K562 (cell line): ENCODE results near the gene EPHB3. TPM values are rescaled to one million over a fixed set of nuclear protein-coding genes. Genes with fewer than 3 reads are reported as not detected.

ENCODE experiments used
- ATAC-seq: fragments of 200-7000 bp; cut with Tn5 transposase; 3 replicates; pipeline ENCODE4 v1.9.1; 2020; ENCODE audit warnings: moderate library complexity
- BruUV-seq: library from RNA; stranded (reverse); fragments of 400-500 nt; replicated peaks from 2 replicates; lab custom pipeline; 2021; lab: Mats Ljungman, UMichigan
- CTCF ChIA-PET: fragments of 300-600 bp; formaldehyde crosslinking; extraction: SDS; loops from one replicate; lab custom pipeline; 2021; ENCODE audit warnings: low intra/inter-chr PET ratio; lab: Yijun Ruan, JAX
- POLR2A ChIA-PET: fragments of 300-600, 350-650 bp; sonication (Branson Sonifier 250); formaldehyde crosslinking; extraction: SDS; loops from one replicate; lab custom pipeline; 2021; ENCODE audit warnings: antibody characterized with exemption, inconsistent platforms; lab: Yijun Ruan, JAX
- DNase-seq, 4 experiments: peaks; one replicate each; pipeline versions ENCODE4 v3.0.0 to v3.0.0-alpha.2; 2011 to 2018; ENCODE audit warnings: low spot score in 3 of 4, mixed read lengths in 3 of 4; ENCODE audit errors: extremely low read depth in 1 of 4
- FAIRE-seq: peaks from 2 replicates; lab custom pipeline; 2011; peaks lifted over from hg19 to GRCh38; lab: Jason Lieb, UNC
- H2AFZ ChIP-seq: 2 replicates; pipeline ENCODE4 v1.6.0; 2011; ENCODE audit warnings: low read depth, low read length, control low read depth, inconsistent platforms
- H3K27ac ChIP-seq: fragments of 200-600 bp; 3 replicates; pipeline ENCODE4 v1.8.0; 2011; ENCODE audit warnings: low read depth, mild to moderate bottlenecking, control low read depth, inconsistent platforms, low read length, moderate library complexity, mixed read lengths; ENCODE audit errors: extremely low read depth
- H3K27me3 ChIP-seq, 2 experiments: fragments of 300-600 bp in 1 of 2; 2 replicates in 1 of 2; 3 replicates in 1 of 2; pipeline versions ENCODE4 v1.6.0 to v1.8.0; 2011; ENCODE audit warnings: inconsistent platforms in 2 of 2, low read length in 2 of 2, mild to moderate bottlenecking in 1 of 2, mixed read lengths in 1 of 2, moderate library complexity in 1 of 2; ENCODE audit not compliant: control insufficient read depth in 2 of 2, insufficient read depth in 2 of 2
- H3K36me3 ChIP-seq: fragments of 300-600 bp; 3 replicates; pipeline ENCODE4 v1.8.0; 2011; ENCODE audit warnings: mild to moderate bottlenecking, low read length, inconsistent platforms; ENCODE audit not compliant: control insufficient read depth, insufficient read depth
- H3K4me1 ChIP-seq, 2 experiments: fragments of 200-600 bp in 1 of 2; replicated peaks in 1 of 2; 2 replicates in 1 of 2; 3 replicates in 1 of 2; pipeline versions ENCODE4 v1.5.1 to v1.8.0; 2011; ENCODE audit warnings: inconsistent platforms in 2 of 2, low read length in 2 of 2, mild to moderate bottlenecking in 1 of 2, mixed read lengths in 1 of 2, moderate library complexity in 1 of 2; ENCODE audit not compliant: control insufficient read depth in 2 of 2, insufficient read depth in 2 of 2
- H3K4me2 ChIP-seq: 2 replicates; pipeline ENCODE4 v1.6.1; 2011; ENCODE audit warnings: low read length, control low read depth, inconsistent platforms, mixed read lengths; ENCODE audit not compliant: insufficient read depth
- H3K4me3 ChIP-seq: fragments of 200-600 bp; sonication (generic), shearing (Covaris generic); 2 replicates; pipeline ENCODE4 v1.5.1; 2016; ENCODE audit warnings: control low read depth, inconsistent platforms
- H3K79me2 ChIP-seq: fragments of 200-600 bp; 3 replicates; pipeline ENCODE4 v1.8.0; 2011; ENCODE audit warnings: low read length, inconsistent platforms; ENCODE audit not compliant: control insufficient read depth, insufficient read depth
- H3K9ac ChIP-seq, 2 experiments: 2 replicates each; pipeline versions ENCODE4 v1.6.0 to v1.6.1; 2011; ENCODE audit warnings: low read depth in 2 of 2, low read length in 2 of 2, control low read depth in 1 of 2, inconsistent platforms in 1 of 2, mild to moderate bottlenecking in 1 of 2, mixed read lengths in 1 of 2; ENCODE audit not compliant: insufficient read depth in 1 of 2
- H3K9me1 ChIP-seq: one replicate; pipeline ENCODE4 v1.6.0; 2011; ENCODE audit warnings: inconsistent platforms, mild to moderate bottlenecking, low read length, moderate library complexity; ENCODE audit not compliant: control insufficient read depth, insufficient read depth
- H3K9me3 ChIP-seq: replicated peaks from 2 replicates; pipeline ENCODE4 v1.5.1; 2011; ENCODE audit warnings: low read depth, low read length, inconsistent platforms; ENCODE audit not compliant: control insufficient read depth, insufficient read depth
- H4K20me1 ChIP-seq: replicated peaks from 2 replicates; pipeline ENCODE4 v1.6.1; 2011; ENCODE audit warnings: low read length, inconsistent platforms, mixed read lengths; ENCODE audit not compliant: control insufficient read depth, insufficient read depth
- BHLHE40 ChIP-seq: IDR thresholded peaks from 2 replicates; pipeline ENCODE4 v1.6.1; 2011; ENCODE audit warnings: low read length, improper control_type of control experiment
- HMG20A ChIP-seq: fragments of 450-650 bp; formaldehyde crosslinking; conservative IDR thresholded peaks from 2 replicates; pipeline ENCODE4 v1.4.0; 2020; ENCODE audit warnings: mild to moderate bottlenecking, mixed read lengths
- PHF20 ChIP-seq: fragments of 450-650 bp; IDR thresholded peaks from 2 replicates; pipeline ENCODE4 v1.6.1; 2018; ENCODE audit not compliant: partially characterized antibody
- POLR3A ChIP-seq: IDR thresholded peaks from 2 replicates; pipeline ENCODE4 v1.6.1; 2011; ENCODE audit warnings: borderline replicate concordance, mild to moderate bottlenecking, moderate library complexity; ENCODE audit not compliant: insufficient read length, insufficient read depth; ENCODE audit errors: extremely low read depth
- PRMT5 ChIP-seq: sonication (generic); formaldehyde crosslinking; IDR thresholded peaks from 2 replicates; pipeline ENCODE4 v1.5.0; 2020; ENCODE audit warnings: missing genetic modification reagents
- SIN3A ChIP-seq, 2 experiments: fragments of 150-350 bp in 1 of 2; IDR thresholded peaks; 2 replicates each; pipeline ENCODE4 v1.6.1; 2011 to 2016; ENCODE audit warnings: borderline replicate concordance in 2 of 2, low read depth in 2 of 2, low read length in 2 of 2, mild to moderate bottlenecking in 2 of 2, moderate library complexity in 2 of 2; ENCODE audit not compliant: control insufficient read depth in 1 of 2
- SP1 ChIP-seq: sonication (generic); formaldehyde crosslinking; IDR thresholded peaks from 2 replicates; pipeline ENCODE4 v1.8.1; 2022; ENCODE audit warnings: mild to moderate bottlenecking, missing genetic modification reagents
- SP2 ChIP-seq: IDR thresholded peaks from 2 replicates; pipeline ENCODE4 v1.6.1; 2011; ENCODE audit warnings: mild to moderate bottlenecking, low read depth, low read length, moderate library complexity; ENCODE audit not compliant: poor library complexity, severe bottlenecking; ENCODE audit errors: extremely low read depth
- WGBS: fragments of 100-300 bp; shearing (Covaris generic); methylation state at CpG from one replicate; pipeline ENCODE4 v1.1.6; 2016; ENCODE audit warnings: low coverage, mixed read lengths; ENCODE audit not compliant: insufficient coverage; ENCODE audit errors: missing lambda C conversion rate; 5-methylcytosine and 5-hydroxymethylcytosine counted together
- in situ Hi-C: fragments of 300-500 bp; cut with MboI; formaldehyde crosslinking; loops from 4 replicates; pipeline ENCODE4 v1.15.0; 2018; ENCODE audit warnings: inconsistent platforms, mixed read lengths
- intact Hi-C: fragments of 100-400 bp; cut with micrococcal nuclease; formaldehyde crosslinking; loops from 2 replicates; pipeline ENCODE4 v1.14.2; 2022
- polyA plus RNA-seq, 8 experiments: library from polyadenylated mRNA; depleted of rRNA in 4 of 8; stranded (reverse) in 5 of 8; unstranded in 3 of 8; fragments of >200 nt; fragmentation: Nextera tagmentation in 2 of 8; fragmentation: Illumina TruSeq in 1 of 8; extraction: Ambion mirVana in 2 of 8; extraction: Trizol in 1 of 8; gene quantifications; 2 replicates each; pipeline versions ENCODE4 v1.2.1 to v1.2.3, GENCODE V29; 2011 to 2014; ENCODE audit warnings: inconsistent platforms in 1 of 8, missing spikeins in 1 of 8
- total RNA-seq, 7 experiments: library from RNA; depleted of rRNA in 6 of 7; stranded (reverse); fragments of >200 nt in 6 of 7; fragmentation: Illumina TruSeq in 2 of 7; extraction: Trizol in 2 of 7; gene quantifications; 2 replicates each; pipeline versions ENCODE4 v1.2.1 to v1.2.3, GENCODE V29; 2011 to 2021; ENCODE audit warnings: low replicate concordance in 1 of 7
- TF ChIP-seq, protein P1 (sequence below): fragments of 450-650 bp; IDR thresholded peaks from 2 replicates; pipeline ENCODE4 v1.6.1; 2016; ENCODE audit warnings: borderline replicate concordance
- TF ChIP-seq, protein P2 (sequence below): fragments of 450-650 bp; conservative IDR thresholded peaks from 2 replicates; pipeline ENCODE4 v1.6.1; 2016; ENCODE audit warnings: missing genetic modification characterization, low read depth, mild to moderate bottlenecking, missing compliant biosample characterization, moderate library complexity
- TF ChIP-seq, protein P3 (sequence below): sonication (generic); formaldehyde crosslinking; IDR thresholded peaks from 2 replicates; pipeline ENCODE4 v1.8.0; 2022; ENCODE audit warnings: mild to moderate bottlenecking, missing genetic modification reagents

Gene EPHB3
- total and polyA plus RNA-seq, 9 of the 15 experiments (the other 6 are each of a cell fraction or from before 2014, with no cell fraction given), result not detected

DNA sequence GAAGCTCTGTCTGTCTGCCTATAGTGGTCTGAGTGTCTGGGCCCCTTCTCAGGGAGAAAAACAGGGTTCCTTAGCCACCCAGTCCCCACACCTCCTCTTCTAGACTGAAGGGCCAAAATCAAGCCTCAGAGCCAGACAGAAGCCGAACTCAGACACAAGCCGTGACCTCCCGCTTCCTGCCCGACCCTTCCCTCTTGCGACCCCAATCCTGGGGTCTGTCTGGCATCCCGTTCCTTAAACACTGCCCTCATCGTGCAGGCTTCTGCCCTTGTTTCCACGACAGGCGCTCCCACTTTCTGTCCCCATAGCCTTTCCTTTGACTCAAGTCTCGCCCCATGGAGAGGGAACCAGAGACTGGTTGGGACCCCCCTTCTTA is 32.3 kb downstream of the EPHB3 start:
- Histone ChIP-seq H3K36me3 (no peaks in the 10 kb centered on the region), H3K27me3 (peaks cover 17 to 70% of the 10 kb centered on the region in 2 experiments; a peak in 4 of 5 replicates), H2AFZ (no peak overlapping the region), H3K79me2 (no peaks in the 10 kb centered on the region), H3K4me1 (no peaks in the 10 kb centered on the region; a peak in 1 of 5 replicates), H3K27ac (no peak overlapping the region), H4K20me1 (no peaks in the 10 kb centered on the region), H3K9ac (no peak overlapping the region), H3K4me3 (no peak overlapping the region), H3K4me2 (no peak overlapping the region), H3K9me3 (no peaks in the 10 kb centered on the region)
- DNase-seq, result no peak
- in situ Hi-C loops, result no loop called here
- no peak for FAIRE-seq
- intact Hi-C loops, result no loop called here
- no TSS peak for BruUV-seq
- ATAC-seq, result no peak
- POLR2A ChIA-PET, result interaction anchor here (1.4 kb wide), 1 partner anchor 26 kb away, joined by 3 read pairs; no protein-coding TSS in a partner anchor
- WGBS, result 3% methylated on average over 10 of the region's 10 CpGs
- TF ChIP-seq PHF20, result no peak
- no peak for TF ChIP-seq BHLHE40
- TF ChIP-seq POLR3A, result no peak
- no peak for TF ChIP-seq SP2
- TF ChIP-seq, protein P1, sequence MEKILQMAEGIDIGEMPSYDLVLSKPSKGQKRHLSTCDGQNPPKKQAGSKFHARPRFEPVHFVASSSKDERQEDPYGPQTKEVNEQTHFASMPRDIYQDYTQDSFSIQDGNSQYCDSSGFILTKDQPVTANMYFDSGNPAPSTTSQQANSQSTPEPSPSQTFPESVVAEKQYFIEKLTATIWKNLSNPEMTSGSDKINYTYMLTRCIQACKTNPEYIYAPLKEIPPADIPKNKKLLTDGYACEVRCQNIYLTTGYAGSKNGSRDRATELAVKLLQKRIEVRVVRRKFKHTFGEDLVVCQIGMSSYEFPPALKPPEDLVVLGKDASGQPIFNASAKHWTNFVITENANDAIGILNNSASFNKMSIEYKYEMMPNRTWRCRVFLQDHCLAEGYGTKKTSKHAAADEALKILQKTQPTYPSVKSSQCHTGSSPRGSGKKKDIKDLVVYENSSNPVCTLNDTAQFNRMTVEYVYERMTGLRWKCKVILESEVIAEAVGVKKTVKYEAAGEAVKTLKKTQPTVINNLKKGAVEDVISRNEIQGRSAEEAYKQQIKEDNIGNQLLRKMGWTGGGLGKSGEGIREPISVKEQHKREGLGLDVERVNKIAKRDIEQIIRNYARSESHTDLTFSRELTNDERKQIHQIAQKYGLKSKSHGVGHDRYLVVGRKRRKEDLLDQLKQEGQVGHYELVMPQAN, result no peak
- TF ChIP-seq, protein P2, sequence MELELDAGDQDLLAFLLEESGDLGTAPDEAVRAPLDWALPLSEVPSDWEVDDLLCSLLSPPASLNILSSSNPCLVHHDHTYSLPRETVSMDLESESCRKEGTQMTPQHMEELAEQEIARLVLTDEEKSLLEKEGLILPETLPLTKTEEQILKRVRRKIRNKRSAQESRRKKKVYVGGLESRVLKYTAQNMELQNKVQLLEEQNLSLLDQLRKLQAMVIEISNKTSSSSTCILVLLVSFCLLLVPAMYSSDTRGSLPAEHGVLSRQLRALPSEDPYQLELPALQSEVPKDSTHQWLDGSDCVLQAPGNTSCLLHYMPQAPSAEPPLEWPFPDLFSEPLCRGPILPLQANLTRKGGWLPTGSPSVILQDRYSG, result no peak
- TF ChIP-seq SP1 (CRISPR knock-in tag), result no peak
- no peak for TF ChIP-seq HMG20A (CRISPR knock-in tag)
- TF ChIP-seq, protein P3, sequence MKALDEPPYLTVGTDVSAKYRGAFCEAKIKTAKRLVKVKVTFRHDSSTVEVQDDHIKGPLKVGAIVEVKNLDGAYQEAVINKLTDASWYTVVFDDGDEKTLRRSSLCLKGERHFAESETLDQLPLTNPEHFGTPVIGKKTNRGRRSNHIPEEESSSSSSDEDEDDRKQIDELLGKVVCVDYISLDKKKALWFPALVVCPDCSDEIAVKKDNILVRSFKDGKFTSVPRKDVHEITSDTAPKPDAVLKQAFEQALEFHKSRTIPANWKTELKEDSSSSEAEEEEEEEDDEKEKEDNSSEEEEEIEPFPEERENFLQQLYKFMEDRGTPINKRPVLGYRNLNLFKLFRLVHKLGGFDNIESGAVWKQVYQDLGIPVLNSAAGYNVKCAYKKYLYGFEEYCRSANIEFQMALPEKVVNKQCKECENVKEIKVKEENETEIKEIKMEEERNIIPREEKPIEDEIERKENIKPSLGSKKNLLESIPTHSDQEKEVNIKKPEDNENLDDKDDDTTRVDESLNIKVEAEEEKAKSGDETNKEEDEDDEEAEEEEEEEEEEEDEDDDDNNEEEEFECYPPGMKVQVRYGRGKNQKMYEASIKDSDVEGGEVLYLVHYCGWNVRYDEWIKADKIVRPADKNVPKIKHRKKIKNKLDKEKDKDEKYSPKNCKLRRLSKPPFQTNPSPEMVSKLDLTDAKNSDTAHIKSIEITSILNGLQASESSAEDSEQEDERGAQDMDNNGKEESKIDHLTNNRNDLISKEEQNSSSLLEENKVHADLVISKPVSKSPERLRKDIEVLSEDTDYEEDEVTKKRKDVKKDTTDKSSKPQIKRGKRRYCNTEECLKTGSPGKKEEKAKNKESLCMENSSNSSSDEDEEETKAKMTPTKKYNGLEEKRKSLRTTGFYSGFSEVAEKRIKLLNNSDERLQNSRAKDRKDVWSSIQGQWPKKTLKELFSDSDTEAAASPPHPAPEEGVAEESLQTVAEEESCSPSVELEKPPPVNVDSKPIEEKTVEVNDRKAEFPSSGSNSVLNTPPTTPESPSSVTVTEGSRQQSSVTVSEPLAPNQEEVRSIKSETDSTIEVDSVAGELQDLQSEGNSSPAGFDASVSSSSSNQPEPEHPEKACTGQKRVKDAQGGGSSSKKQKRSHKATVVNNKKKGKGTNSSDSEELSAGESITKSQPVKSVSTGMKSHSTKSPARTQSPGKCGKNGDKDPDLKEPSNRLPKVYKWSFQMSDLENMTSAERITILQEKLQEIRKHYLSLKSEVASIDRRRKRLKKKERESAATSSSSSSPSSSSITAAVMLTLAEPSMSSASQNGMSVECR (CRISPR knock-in tag), result no peak
- no peak for TF ChIP-seq PRMT5 (CRISPR knock-in tag)
- TF ChIP-seq SIN3A (IDR thresholded peaks at IDR 0.05; ENCODE audit: borderline replicate concordance in 2 of 2, control insufficient read depth in 1 of 2, low read depth in 2 of 2, low read length in 2 of 2), result no peak
- TF ChIP-seq, all 486 proteins: peak for 0
- peaks cover 3% of the 10 kb centered on the region for H3K9me1 ChIP-seq
- CTCF ChIA-PET, result no interaction called here
